NCI-H2081 treated with DMSO at 0.1 percent for 48 hours (cell line): ENCODE data around the gene VPS54.

ENCODE experiments used
- DNase-seq: peaks from one replicate; lab custom pipeline; 2025; lab: John Stamatoyannopoulos, UW

VPS54 gene

GRCh38 chr2:64019083-64019974 lies at the start of gene VPS54:
TSS of gene VPS54 (minus strand) at chr2:64019428. CDS start at chr2:63983999, 35,429 bp downstream.
- no peak for DNase-seq

- no peak for DNase-seq
Observed at GRCh38 chr2:64067326-64067725, 48.1 kb upstream of the VPS54 start.

GRCh38 chr2:64065516-64065915 lies 46.3 kb upstream of the VPS54 start:
- no peak for DNase-seq

GRCh38 chr2:64063924-64064331 lies 44.7 kb upstream of the VPS54 start:
- no peak for DNase-seq

GRCh38 chr2:64063454-64063853 lies 44.2 kb upstream of the VPS54 start:
- no peak for DNase-seq

GRCh38 chr2:64062840-64063239 lies 43.6 kb upstream of the VPS54 start:
- DNase-seq, result no peak

GRCh38 chr2:64059270-64059669 lies 40.0 kb upstream of the VPS54 start:
- DNase-seq, result no peak

- DNase-seq, result no peak
Observed at GRCh38 chr2:64056021-64056420, 36.8 kb upstream of the VPS54 start.

- no peak for DNase-seq
Observed at GRCh38 chr2:64054161-64054915, 35.1 kb upstream of the VPS54 start.

- peak; percentile 21 for DNase-seq
Observed at GRCh38 chr2:64052463-64053241, 33.4 kb upstream of the VPS54 start.

- peak; percentile 67 for DNase-seq
Observed at GRCh38 chr2:64049633-64050220, 30.5 kb upstream of the VPS54 start.

- no peak for DNase-seq
Observed at GRCh38 chr2:64045938-64046337, 26.7 kb upstream of the VPS54 start.

GRCh38 chr2:64040161-64040560 lies 20.9 kb upstream of the VPS54 start:
- no peak for DNase-seq

- DNase-seq, result no peak
Observed at GRCh38 chr2:64036034-64036705, 16.9 kb upstream of the VPS54 start.

GRCh38 chr2:64035072-64035942 lies 16.1 kb upstream of the VPS54 start:
- DNase-seq, result no peak

GRCh38 chr2:64029116-64029665 lies 10.0 kb upstream of the VPS54 start:
- DNase-seq, result peak; percentile 56

- DNase-seq, result no peak
Observed at GRCh38 chr2:64025741-64026140, 6.5 kb upstream of the VPS54 start.

GRCh38 chr2:64024259-64024949 lies 5.2 kb upstream of the VPS54 start:
- no peak for DNase-seq

GRCh38 chr2:64023485-64024258 lies 4.4 kb upstream of the VPS54 start:
- DNase-seq, result no peak
